Central memory CD8-positive, alpha-beta T cell (primary cell): ENCODE measurements around the gene MKRN2.
"Not testable (repeated sequence)": the region's sequence is repeated elsewhere in the genome, so short reads cannot be mapped to it uniquely, and the experiment has no call there.

Experiments used
- ATAC-seq: fragments of 150-1000 bp; cut with Tn5 transposase; replicated peaks from 2 replicates; pipeline ENCODE4 v1.10.0; 2022; ENCODE audit warnings: mild to moderate bottlenecking, moderate FRiP score, moderate number of reproducible peaks; ENCODE audit not compliant: poor library complexity, severe bottlenecking; ENCODE audit errors: extremely low read depth
- DNase-seq, 2 donors: peaks; one replicate each; pipeline ENCODE4 v3.0.0; 2021; ENCODE audit warnings: low spot score in 2 of 2
- H3K27ac Mint-ChIP-seq: one replicate; pipeline ENCODE4 v1.8.0; 2022; ENCODE audit warnings: low read depth, mild to moderate bottlenecking, moderate library complexity, mixed read lengths
- H3K27me3 Mint-ChIP-seq: one replicate; pipeline ENCODE4 v1.8.0; 2022; ENCODE audit warnings: mixed read lengths
- H3K36me3 Mint-ChIP-seq: one replicate; pipeline ENCODE4 v1.8.0; 2022; ENCODE audit warnings: mild to moderate bottlenecking, moderate library complexity, mixed read lengths; ENCODE audit not compliant: insufficient read depth
- H3K4me1 Mint-ChIP-seq: one replicate; pipeline ENCODE4 v1.8.0; 2022; ENCODE audit warnings: mixed read lengths
- H3K4me3 Mint-ChIP-seq: one replicate; pipeline ENCODE4 v1.8.0; 2022; ENCODE audit warnings: mild to moderate bottlenecking, moderate library complexity, mixed read lengths
- H3K9me3 Mint-ChIP-seq: one replicate; pipeline ENCODE4 v1.8.0; 2022; ENCODE audit warnings: mixed read lengths

MKRN2 gene

DNA sequence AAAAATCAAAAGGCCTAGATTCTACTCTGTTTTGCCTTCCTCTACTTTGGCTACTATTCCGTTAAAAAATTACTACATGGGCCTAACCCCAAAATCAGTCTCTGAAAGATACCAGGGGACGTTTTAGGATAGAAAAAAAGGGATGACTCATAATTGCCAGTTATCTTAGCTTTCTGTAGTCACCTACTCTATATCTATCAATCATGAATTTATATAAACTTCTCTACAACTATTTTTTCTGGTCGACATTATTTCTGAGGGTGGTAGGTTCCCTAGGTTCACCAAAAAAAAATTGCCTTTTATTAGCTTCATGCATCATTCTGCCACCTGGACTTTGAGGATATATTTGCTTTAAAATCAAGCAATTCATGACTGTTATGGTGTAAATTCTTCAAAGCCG lies 70.5 kb downstream of the MKRN2 start:
- no peak for ATAC-seq
- no peaks in the 10 kb centered on the region for H3K27me3 Mint-ChIP-seq
- H3K36me3 Mint-ChIP-seq = peaks cover 3% of the 10 kb centered on the region
- H3K9me3 Mint-ChIP-seq = no peaks in the 10 kb centered on the region
- peaks cover 55% of the 10 kb centered on the region for H3K4me1 Mint-ChIP-seq
- DNase-seq = no peak
- H3K4me3 Mint-ChIP-seq = no peak overlapping the region
- H3K27ac Mint-ChIP-seq = no peak overlapping the region

GRCh38 chr3:12628813-12629212 lies 71.9 kb downstream of the MKRN2 start:
- H3K36me3 Mint-ChIP-seq = peaks cover 6% of the 10 kb centered on the region
- H3K9me3 Mint-ChIP-seq = no peaks in the 10 kb centered on the region
- peaks cover 56% of the 10 kb centered on the region for H3K4me1 Mint-ChIP-seq
- no peak for ATAC-seq
- no peak overlapping the region for H3K27ac Mint-ChIP-seq
- no peaks in the 10 kb centered on the region for H3K27me3 Mint-ChIP-seq
- no peak overlapping the region for H3K4me3 Mint-ChIP-seq
- DNase-seq = no peak

- no peak for DNase-seq
- Mint-ChIP-seq H3K4me1 (peaks cover 54% of the 10 kb centered on the region), H3K27me3 (no peaks in the 10 kb centered on the region)
These were observed 72.7 kb downstream of the MKRN2 start for GRCh38 chr3:12629560-12629959.

DNA sequence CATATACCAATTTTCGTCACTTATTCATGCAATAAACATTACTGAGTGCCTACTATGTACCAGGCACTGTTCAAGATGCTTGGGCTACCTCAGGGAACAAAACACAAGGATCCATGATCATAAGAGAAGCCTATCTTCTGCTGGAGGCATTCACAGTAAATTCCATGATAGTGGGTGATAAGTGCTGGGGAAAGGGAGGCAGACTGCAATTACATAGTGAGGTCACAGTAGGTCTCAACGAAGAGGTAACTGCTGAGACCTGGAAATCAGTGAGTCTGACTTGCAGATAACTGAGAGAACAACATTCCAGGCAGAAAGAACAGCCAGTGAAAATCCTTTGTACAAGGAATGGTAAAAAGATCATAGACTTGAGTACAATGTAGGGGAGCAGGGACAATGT lies 73.4 kb downstream of the MKRN2 start:
- Mint-ChIP-seq H3K4me1 (peaks cover 53% of the 10 kb centered on the region), H3K4me3 (no peak overlapping the region), H3K27me3 (no peaks in the 10 kb centered on the region), H3K36me3 (peaks cover 8% of the 10 kb centered on the region), H3K9me3 (no peaks in the 10 kb centered on the region), H3K27ac (no peak overlapping the region)
- DNase-seq = no peak
- ATAC-seq = no peak

More at GRCh38 chr3:12629560-12629959, 72.7 kb downstream of the MKRN2 start:
- H3K9me3 Mint-ChIP-seq = no peaks in the 10 kb centered on the region
- no peak overlapping the region for H3K4me3 Mint-ChIP-seq
- no peak for ATAC-seq
- H3K27ac Mint-ChIP-seq = no peak overlapping the region
- peaks cover 6% of the 10 kb centered on the region for H3K36me3 Mint-ChIP-seq

DNA sequence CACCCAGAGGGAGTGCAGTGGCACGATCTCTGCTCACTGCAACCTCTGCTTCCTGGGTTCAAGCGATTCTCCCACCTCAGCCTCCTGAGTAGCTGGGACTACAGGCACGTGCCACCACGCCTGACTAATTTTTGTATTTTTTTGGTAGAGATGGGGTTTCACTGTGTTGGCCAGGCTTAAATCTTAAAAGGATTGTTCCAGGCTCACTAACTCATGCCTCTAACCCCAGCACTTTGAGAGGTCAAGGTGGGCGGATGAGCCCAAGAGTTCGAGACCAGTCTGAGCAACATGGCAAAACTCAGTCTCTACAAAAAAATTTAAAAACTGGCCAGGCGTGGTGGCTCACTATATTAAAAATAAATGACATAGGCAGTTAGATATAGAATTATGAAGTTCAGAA lies 74.0 kb downstream of the MKRN2 start:
- H3K9me3 Mint-ChIP-seq, H3K36me3 Mint-ChIP-seq, ATAC-seq, H3K4me3 Mint-ChIP-seq, H3K27me3 Mint-ChIP-seq, DNase-seq, H3K27ac Mint-ChIP-seq: not testable (repeated sequence)
- peaks cover 47% of the 10 kb centered on the region for H3K4me1 Mint-ChIP-seq

GRCh38 chr3:12632523-12632922 lies 75.6 kb downstream of the MKRN2 start:
- no peak overlapping the region for H3K4me3 Mint-ChIP-seq

DNA sequence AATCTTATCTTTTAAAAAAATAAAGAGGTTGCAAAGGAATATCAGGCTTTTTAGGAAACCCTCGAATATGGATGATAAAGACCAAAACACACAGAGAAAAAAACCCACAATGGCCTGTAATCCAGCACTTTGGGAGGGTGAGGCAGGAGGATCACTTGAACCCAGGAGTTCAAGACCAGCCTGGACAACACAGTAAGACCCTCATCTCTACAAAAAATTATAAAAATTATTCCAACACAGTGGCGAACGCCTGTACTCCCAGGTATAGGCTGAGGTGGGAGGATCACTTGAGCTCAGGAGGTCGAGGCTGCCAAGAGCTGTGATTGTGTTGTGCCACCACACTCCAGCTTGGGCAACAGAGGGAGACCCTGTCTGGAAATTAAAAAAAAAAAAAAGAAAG lies 76.2 kb downstream of the MKRN2 start:
- H3K27ac Mint-ChIP-seq = no peak overlapping the region
- peaks cover 13% of the 10 kb centered on the region for H3K36me3 Mint-ChIP-seq
- no peaks in the 10 kb centered on the region for H3K9me3 Mint-ChIP-seq
- peaks cover 49% of the 10 kb centered on the region for H3K4me1 Mint-ChIP-seq
- DNase-seq = no peak
- no peaks in the 10 kb centered on the region for H3K27me3 Mint-ChIP-seq
- ATAC-seq = no peak
- H3K4me3 Mint-ChIP-seq = no peak overlapping the region

More at GRCh38 chr3:12632523-12632922, 75.6 kb downstream of the MKRN2 start:
- no peak for DNase-seq
- Mint-ChIP-seq H3K9me3 (no peaks in the 10 kb centered on the region), H3K36me3 (peaks cover 11% of the 10 kb centered on the region), H3K4me1 (peaks cover 47% of the 10 kb centered on the region), H3K27ac (no peak overlapping the region), H3K27me3 (no peaks in the 10 kb centered on the region)
- ATAC-seq = no peak
